Measurements from ENCODE around the gene TEX14. TPM values are rescaled to one million over a fixed set of nuclear protein-coding genes. Genes with fewer than 3 reads are reported as not detected.

TEX14 gene, protein sequence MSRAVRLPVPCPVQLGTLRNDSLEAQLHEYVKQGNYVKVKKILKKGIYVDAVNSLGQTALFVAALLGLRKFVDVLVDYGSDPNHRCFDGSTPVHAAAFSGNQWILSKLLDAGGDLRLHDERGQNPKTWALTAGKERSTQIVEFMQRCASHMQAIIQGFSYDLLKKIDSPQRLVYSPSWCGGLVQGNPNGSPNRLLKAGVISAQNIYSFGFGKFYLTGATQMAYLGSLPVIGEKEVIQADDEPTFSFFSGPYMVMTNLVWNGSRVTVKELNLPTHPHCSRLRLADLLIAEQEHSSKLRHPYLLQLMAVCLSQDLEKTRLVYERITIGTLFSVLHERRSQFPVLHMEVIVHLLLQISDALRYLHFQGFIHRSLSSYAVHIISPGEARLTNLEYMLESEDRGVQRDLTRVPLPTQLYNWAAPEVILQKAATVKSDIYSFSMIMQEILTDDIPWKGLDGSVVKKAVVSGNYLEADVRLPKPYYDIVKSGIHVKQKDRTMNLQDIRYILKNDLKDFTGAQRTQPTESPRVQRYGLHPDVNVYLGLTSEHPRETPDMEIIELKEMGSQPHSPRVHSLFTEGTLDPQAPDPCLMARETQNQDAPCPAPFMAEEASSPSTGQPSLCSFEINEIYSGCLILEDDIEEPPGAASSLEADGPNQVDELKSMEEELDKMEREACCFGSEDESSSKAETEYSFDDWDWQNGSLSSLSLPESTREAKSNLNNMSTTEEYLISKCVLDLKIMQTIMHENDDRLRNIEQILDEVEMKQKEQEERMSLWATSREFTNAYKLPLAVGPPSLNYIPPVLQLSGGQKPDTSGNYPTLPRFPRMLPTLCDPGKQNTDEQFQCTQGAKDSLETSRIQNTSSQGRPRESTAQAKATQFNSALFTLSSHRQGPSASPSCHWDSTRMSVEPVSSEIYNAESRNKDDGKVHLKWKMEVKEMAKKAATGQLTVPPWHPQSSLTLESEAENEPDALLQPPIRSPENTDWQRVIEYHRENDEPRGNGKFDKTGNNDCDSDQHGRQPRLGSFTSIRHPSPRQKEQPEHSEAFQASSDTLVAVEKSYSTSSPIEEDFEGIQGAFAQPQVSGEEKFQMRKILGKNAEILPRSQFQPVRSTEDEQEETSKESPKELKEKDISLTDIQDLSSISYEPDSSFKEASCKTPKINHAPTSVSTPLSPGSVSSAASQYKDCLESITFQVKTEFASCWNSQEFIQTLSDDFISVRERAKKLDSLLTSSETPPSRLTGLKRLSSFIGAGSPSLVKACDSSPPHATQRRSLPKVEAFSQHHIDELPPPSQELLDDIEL (N-terminal part only)
- under 1 TPM; 0.28 to 0.35 TPM for total RNA-seq

DNA sequence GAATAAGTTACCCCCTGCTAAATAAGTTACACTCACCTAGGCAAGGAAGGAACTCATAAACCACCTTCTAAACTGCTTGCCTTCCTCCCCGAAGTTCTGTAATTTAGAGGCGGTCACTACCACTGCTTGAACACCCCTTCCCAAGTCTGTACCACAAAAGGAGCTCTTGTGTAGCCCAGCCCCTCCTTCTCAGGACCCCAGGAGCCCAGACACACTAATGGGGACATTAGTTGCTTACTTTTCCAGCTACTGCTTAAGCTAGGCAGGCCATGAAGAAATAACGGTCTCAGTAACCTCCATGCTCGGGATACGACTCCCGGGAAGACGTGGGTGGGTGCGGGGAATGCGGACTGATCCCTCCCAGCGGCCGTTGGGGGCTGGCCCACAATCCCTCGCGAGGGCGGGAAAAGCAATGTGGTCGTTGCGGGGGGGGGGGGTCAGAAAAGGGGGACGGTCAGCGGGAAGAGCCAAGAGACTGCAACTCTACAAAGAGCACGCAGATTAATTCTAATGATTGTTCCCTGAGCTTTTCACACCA is at the start of gene TEX14:
Gene TEX14, minus strand, starts transcription at position 345 of the 538 bp plus-strand sequence. CDS start 40,044 bp downstream, outside the sequence.
- DNase-seq (no peak), ATAC-seq (no peak)
- CTCF ChIA-PET = interaction anchor here (1.4 to 1.6 kb wide), 3 partner anchors 8 to 314 kb away, joined by 4 to 9 read pairs (median 6); no protein-coding TSS in a partner anchor
- H3K4me1 Mint-ChIP-seq = peaks cover 34% of the 10 kb centered on the region
- H3K36me3 Mint-ChIP-seq = peaks cover 23% of the 10 kb centered on the region
- H3K27me3 Mint-ChIP-seq = no peaks in the 10 kb centered on the region
- H3K9me3 Mint-ChIP-seq (ENCODE audit: low read depth) = no peaks in the 10 kb centered on the region
- H3K4me3 Mint-ChIP-seq = peak within 1 kb of the TSS; percentile 99
- peak within 1 kb of the TSS; percentile 98 for H3K27ac Mint-ChIP-seq

DNA sequence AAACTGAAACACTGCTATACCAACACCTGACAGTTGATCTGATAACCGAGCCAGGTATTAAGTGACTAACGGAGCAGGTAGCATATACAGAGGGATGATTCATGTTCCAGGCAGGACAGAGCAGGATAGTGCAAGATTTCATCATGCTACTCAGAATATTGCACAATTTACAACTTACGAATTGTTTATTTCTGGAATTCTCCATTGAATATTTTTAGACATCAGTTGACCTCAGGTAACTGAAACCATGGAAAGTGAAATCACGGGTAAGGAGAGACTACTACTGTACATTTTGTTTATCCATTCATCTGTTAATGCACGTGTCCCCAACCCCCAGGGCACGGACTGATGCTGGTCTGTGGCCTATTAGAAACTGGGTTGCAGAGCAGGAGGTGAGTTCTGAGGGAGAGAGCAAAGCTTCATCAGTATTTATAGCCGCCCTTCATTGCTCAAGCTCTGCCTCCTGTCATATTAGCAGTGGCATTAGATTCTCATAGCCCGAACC is 49.3 kb upstream of the TEX14 start:
- no peak for DNase-seq
- Mint-ChIP-seq H3K36me3 (no peaks in the 10 kb centered on the region), H3K9me3 (ENCODE audit: low read depth) (no peaks in the 10 kb centered on the region), H3K4me1 (no peaks in the 10 kb centered on the region), H3K27me3 (no peaks in the 10 kb centered on the region), H3K27ac (no peak overlapping the region), H3K4me3 (no peak overlapping the region)
- CTCF ChIA-PET = no interaction called here
- no peak for ATAC-seq

DNA sequence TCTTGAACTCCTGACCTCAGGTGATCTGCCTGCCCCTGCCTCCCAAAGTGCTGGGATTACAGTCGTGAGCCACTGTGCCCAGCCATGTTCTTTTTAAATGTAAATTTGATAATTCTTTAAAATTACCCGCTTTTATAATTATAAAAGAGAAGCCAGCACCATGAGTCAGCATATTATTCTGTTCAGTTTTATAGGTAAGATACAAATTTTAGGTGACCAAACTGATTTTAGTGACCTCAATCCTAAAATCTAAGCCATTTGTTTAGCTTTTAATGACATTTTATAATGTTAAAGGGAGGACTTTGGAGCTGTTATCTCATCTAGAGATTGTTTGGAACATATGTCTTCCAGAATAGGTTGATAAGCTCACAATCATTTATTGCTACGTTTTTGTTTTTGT is 43.0 kb upstream of the TEX14 start:
- Mint-ChIP-seq H3K4me3 (no peak overlapping the region), H3K9me3 (ENCODE audit: low read depth) (no peaks in the 10 kb centered on the region), H3K27ac (no peak overlapping the region), H3K36me3 (peaks cover 3% of the 10 kb centered on the region), H3K27me3 (no peaks in the 10 kb centered on the region), H3K4me1 (peaks cover 2% of the 10 kb centered on the region)
- ATAC-seq = no peak
- DNase-seq = no peak
- CTCF ChIA-PET = no interaction called here

DNA sequence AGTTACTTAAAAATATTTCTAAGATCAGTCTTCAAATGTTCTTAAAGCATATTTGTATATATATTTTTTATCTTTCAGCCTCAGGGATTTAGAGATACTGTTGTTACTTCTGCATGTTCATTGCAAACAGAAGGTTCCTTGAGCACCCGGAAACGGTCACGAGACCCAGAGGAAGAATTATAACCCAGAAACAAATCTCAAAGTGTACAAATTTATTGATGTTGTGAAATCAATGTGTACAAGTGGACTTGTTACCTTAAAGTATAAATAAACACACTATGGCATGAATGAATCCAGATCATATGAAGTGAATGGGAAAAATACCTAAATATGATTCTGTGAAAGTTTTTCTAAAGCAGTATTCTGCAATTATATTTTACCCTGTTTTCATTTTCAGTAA is 42.2 kb upstream of the TEX14 start:
- Mint-ChIP-seq H3K9me3 (ENCODE audit: low read depth) (no peaks in the 10 kb centered on the region), H3K4me1 (peaks cover 2% of the 10 kb centered on the region), H3K4me3 (no peak overlapping the region), H3K27ac (no peak overlapping the region), H3K27me3 (no peaks in the 10 kb centered on the region), H3K36me3 (peaks cover 3% of the 10 kb centered on the region)
- CTCF ChIA-PET = interaction anchor here (1.0 kb wide), 1 partner anchor 17 kb away, joined by 3 read pairs; no protein-coding TSS in a partner anchor
- ATAC-seq = no peak
- no peak for DNase-seq

DNA sequence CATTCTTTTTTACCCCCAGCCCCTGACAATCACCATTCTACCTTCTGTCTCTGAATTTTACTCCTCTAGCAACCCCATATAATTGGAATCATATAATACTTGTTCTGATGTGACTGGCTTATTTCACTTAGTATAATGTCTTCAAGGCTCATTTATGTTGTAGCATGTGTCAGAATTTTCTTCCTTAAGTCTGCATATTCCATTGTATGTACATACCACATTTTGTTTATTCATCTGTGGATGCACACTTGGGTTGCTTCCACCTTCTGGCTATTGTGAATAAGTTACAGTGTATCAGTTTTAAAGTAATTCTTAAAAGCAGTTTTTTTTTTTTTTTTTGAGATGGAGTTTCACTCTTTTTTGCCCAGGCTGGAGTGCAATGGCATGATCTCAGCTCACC is 39.1 kb upstream of the TEX14 start:
- H3K4me3 Mint-ChIP-seq = no peak overlapping the region
- H3K27me3 Mint-ChIP-seq = no peaks in the 10 kb centered on the region
- peak overlapping the region; percentile 30 for H3K27ac Mint-ChIP-seq
- ATAC-seq (no peak), DNase-seq (no peak)
- H3K9me3 Mint-ChIP-seq (ENCODE audit: low read depth) = no peaks in the 10 kb centered on the region
- CTCF ChIA-PET = no interaction called here
- peaks cover 8% of the 10 kb centered on the region for H3K36me3 Mint-ChIP-seq
- peaks cover 6% of the 10 kb centered on the region for H3K4me1 Mint-ChIP-seq

DNA sequence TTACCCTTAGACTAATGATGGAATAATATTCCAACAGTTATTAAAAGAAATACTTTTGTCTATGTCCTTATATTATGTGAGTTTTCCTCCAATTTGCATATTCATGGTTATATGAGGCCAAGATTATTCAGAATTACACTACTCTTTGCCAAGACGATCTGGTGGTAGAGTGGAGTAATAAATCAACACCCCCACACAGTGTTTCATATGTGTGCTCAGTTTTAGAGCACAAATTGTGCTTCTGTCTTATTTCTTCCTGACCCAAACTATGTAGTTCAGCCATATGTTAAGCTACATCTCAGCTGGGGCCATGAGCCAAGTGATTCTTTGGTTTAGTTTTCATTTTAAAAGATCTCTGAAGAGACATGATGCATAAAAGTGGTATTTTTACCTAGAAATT is 37.0 kb upstream of the TEX14 start:
- H3K9me3 Mint-ChIP-seq (ENCODE audit: low read depth) = no peaks in the 10 kb centered on the region
- peak overlapping the region; percentile 1 for H3K27ac Mint-ChIP-seq
- no peak overlapping the region for H3K4me3 Mint-ChIP-seq
- no peak for ATAC-seq
- CTCF ChIA-PET = interaction anchor here (1.3 kb wide), 1 partner anchor 141 kb away, joined by 3 read pairs; no protein-coding TSS in a partner anchor
- no peaks in the 10 kb centered on the region for H3K27me3 Mint-ChIP-seq
- DNase-seq = no peak
- peaks cover 6% of the 10 kb centered on the region for H3K4me1 Mint-ChIP-seq
- peaks cover 14% of the 10 kb centered on the region for H3K36me3 Mint-ChIP-seq

DNA sequence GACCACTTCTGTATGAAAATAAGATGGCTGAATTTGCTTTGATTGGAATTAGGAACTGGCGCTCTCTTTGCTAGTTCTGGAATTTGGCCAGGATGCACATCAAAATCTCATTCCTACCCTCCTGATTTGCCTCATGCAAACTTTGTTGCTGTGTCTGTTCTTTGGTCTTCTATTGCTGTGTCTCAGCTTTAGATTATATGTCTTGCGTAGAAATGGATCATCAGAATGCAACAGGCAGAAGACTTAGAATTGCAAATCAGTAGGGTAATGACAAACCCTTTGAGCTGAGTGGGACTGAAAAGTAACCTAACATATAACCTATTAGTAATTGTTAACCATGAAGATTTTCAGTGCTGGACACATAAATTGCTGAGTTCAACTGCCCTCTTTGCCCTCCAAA is 30.9 kb upstream of the TEX14 start:
- no peak overlapping the region for H3K27ac Mint-ChIP-seq
- CTCF ChIA-PET = no interaction called here

DNA sequence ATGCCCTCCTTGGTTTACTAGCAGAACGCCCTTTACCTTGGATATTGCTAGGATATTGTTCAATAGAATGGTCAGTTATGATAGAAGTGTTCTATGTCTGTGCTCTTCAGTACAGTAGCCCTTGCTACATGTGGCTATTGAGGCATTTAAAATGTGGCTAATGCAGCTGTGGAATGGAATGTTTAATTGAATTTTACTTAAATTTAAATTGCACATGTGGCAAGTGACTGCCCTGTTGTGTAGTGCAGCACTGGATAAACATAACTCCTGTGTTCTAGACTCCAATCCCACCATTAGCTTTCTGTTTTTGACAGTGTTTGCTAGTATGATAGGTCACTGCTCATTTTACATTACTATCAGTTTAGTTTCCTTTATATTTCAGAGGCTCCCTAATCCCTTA is 30.4 kb upstream of the TEX14 start:
- peaks cover 24% of the 10 kb centered on the region for H3K36me3 Mint-ChIP-seq
- H3K27ac Mint-ChIP-seq = no peak overlapping the region
- no peak for ATAC-seq
- no peaks in the 10 kb centered on the region for H3K9me3 Mint-ChIP-seq (ENCODE audit: low read depth)
- no peak for DNase-seq
- no peaks in the 10 kb centered on the region for H3K27me3 Mint-ChIP-seq
- CTCF ChIA-PET = no interaction called here
- no peaks in the 10 kb centered on the region for H3K4me1 Mint-ChIP-seq
- no peak overlapping the region for H3K4me3 Mint-ChIP-seq

More for the DNA sequence above, 30.9 kb upstream of the TEX14 start:
- DNase-seq (no peak), ATAC-seq (no peak)
- no peaks in the 10 kb centered on the region for H3K9me3 Mint-ChIP-seq (ENCODE audit: low read depth)
- H3K27me3 Mint-ChIP-seq = no peaks in the 10 kb centered on the region
- H3K4me3 Mint-ChIP-seq = no peak overlapping the region
- peaks cover 22% of the 10 kb centered on the region for H3K36me3 Mint-ChIP-seq
- no peaks in the 10 kb centered on the region for H3K4me1 Mint-ChIP-seq

DNA sequence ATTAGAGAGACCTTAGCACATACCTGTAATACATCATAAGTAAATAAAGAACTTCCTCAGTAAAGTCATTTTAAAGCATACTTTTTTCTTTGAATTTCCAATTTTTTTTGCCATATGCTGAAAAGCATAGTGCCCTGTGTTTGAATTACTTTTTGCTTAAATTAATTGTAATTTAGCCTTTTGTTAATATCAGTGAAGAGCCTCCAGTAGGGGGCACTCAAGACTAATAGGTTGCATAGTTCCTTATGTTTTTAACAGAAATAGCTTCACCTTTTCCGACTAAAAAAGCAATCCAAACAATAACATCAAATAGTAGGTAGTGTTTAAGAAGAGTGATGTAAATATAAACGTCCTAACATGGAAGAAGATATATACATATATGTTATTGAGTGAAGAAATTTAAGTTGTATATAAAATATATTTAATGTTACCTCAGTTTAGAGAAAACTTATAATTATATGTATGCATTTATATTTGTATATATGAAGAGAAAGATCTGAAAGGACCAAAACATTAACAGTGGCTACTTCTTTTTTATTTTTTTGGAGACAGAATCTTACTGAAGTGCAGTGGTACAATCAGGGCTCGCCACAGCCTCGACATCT is 19.2 kb upstream of the TEX14 start:
- Mint-ChIP-seq H3K27me3 (no peaks in the 10 kb centered on the region), H3K9me3 (ENCODE audit: low read depth) (no peaks in the 10 kb centered on the region), H3K4me1 (peaks cover 20% of the 10 kb centered on the region), H3K4me3 (no peak overlapping the region), H3K27ac (no peak overlapping the region), H3K36me3 (peaks cover 37% of the 10 kb centered on the region)
- DNase-seq (no peak), ATAC-seq (no peak)
- CTCF ChIA-PET = interaction anchor here (0.7 to 2.2 kb wide), 12 partner anchors 11 to 303 kb away, joined by 3 to 24 read pairs (median 3); no protein-coding TSS in a partner anchor

DNA sequence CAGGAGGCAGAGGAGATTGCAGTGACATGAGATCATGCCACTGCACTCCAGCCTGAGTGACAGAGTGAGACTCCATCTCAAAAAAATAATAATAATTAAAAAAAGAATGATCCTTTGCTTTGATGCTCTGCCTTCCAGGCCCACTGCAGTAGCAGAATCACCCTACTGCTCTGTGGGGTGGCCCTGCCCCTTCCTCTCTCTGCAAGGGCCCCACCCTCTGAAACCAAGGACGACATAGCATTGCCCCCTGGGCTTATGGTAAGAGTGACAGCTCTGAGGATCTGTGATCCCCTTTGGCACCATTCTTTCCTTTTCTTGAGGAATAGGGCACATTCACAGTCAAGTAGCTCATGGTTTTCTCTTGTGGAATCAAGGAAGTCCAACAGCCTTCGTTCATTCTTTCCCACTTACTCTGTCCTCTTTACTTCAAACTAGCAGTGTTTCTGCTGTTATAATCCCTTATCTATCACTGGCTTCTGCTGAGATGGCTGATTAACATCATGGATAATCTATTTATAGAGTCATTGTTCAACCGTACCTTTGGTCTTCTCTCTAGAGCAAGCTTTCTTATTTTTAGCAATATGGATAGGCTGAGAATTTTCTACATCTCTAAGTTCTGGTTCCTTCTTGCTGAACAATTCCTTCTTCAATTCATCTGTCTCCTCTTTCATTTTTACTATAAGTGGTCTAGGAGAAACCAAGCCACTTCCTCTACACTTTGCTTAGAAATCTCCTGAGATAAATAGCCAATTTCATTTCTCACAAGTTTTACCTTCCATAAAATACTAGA is 14.7 kb upstream of the TEX14 start:
- H3K9me3 Mint-ChIP-seq (ENCODE audit: low read depth) = no peaks in the 10 kb centered on the region
- no peaks in the 10 kb centered on the region for H3K27me3 Mint-ChIP-seq
- H3K4me1 Mint-ChIP-seq = peaks cover 54% of the 10 kb centered on the region
- ATAC-seq (peak; percentile 53), DNase-seq (peak; percentile 42)
- H3K27ac Mint-ChIP-seq = peak overlapping the region; percentile 68
- CTCF ChIA-PET = interaction anchor here (0.9 to 2.2 kb wide), 2 partner anchors 9 to 299 kb away, joined by 5 to 9 read pairs; no protein-coding TSS in a partner anchor
- peak overlapping the region; percentile 6 for H3K4me3 Mint-ChIP-seq
- H3K36me3 Mint-ChIP-seq = peaks cover 46% of the 10 kb centered on the region

DNA sequence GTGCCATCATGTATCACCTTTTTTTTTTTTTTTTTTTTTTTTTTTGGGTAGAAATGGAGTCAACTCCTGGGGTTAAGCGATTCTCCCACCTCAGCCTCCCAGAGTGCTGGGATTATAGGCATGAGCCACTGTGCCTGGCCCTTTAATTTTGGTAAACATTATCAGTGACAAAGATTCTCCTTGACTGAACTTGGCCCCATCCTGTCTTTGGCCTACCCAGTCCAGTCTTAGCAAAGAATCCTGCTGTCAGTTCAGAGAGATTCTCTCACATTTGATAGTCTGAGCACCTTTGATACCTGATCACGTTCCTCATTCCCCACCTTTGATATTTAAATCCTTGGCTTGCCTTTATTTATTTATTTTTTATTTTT is 12.1 kb upstream of the TEX14 start:
- H3K9me3 Mint-ChIP-seq (ENCODE audit: low read depth) = no peaks in the 10 kb centered on the region
- peak overlapping the region; percentile 52 for H3K27ac Mint-ChIP-seq
- no peak overlapping the region for H3K4me3 Mint-ChIP-seq
- H3K4me1 Mint-ChIP-seq = peaks cover 59% of the 10 kb centered on the region
- CTCF ChIA-PET = interaction anchor here (1.3 kb wide), 1 partner anchor 185 kb away, joined by 6 read pairs; no protein-coding TSS in a partner anchor
- DNase-seq = no peak
- ATAC-seq = no peak
- peaks cover 45% of the 10 kb centered on the region for H3K36me3 Mint-ChIP-seq
- H3K27me3 Mint-ChIP-seq = no peaks in the 10 kb centered on the region

Data from activated CD8-positive, alpha-beta memory T cell treated with anti-CD3 and anti-CD28 coated beads, Interleukin-2, amount 10 ng/mL, durations not matched to agents 7 days and 5 days (primary cell).